Measurements from ENCODE around the gene EFEMP1. TPM values are rescaled to one million over a fixed set of nuclear protein-coding genes. Genes with fewer than 3 reads are reported as not detected.

Gene EFEMP1
- total and polyA plus RNA-seq, 2 of the 13 experiments (the other 11 are each of a cell fraction or from before 2014, with no cell fraction given): not detected

DNA sequence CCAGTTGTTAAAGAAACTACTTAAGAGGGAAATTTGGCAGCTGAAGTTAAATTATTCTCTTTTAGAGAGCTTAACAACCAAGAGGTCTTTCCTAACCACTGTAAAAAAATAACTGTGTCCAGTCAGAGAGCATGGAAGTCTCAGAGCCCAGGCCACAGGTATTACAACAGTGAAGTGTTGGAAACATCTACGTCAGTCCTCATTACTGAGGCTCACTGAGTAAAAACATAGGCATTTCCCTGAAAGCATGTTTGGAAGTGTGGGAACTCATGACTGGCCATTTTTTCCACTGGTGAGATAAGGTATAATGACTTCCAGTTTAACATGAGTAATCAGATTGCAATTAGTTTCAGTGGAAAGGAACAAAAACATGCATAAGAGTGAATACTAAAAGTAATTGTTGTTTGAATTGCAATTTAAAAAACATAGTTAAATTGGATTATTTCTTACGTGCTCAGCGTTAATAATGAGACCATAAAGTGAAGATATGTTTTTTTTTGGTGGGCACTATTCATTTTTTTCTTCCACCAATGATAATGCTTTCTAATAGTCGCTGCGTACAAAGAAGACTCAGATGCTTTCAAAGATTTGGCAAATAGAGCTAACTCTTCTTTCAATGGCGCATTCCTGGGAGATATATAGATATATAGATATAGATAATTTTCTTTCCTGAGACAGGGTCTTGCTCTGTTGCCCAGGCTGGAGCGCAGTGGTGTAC is 60.8 kb downstream of the EFEMP1 start:
- no peak overlapping the region for H3K27ac ChIP-seq (ENCODE audit: extremely low read length, insufficient read depth, low read length)
- WGBS (ENCODE audit: low lambda C conversion rate): 33% methylated on average over 7 of the region's 7 CpGs
- H3K4me1 ChIP-seq (ENCODE audit: insufficient read depth, low read length): no peaks in the 10 kb centered on the region
- H3K9ac ChIP-seq (ENCODE audit: insufficient read depth, low read depth, low read length): no peak overlapping the region
- H3K4me2 ChIP-seq (ENCODE audit: low read depth, low read length): no peak overlapping the region
- DNase-seq (ENCODE audit: low spot score) (no peak), FAIRE-seq (no peak), ATAC-seq (no peak)
- POLR2A ChIA-PET: no interaction called here
- no peaks in the 10 kb centered on the region for H3K9me3 ChIP-seq (ENCODE audit: low read length)
- no peaks in the 10 kb centered on the region for H3K27me3 ChIP-seq (ENCODE audit: control insufficient read depth in 1 of 2, insufficient read depth in 2 of 2, low read length in 2 of 2)
- no peaks in the 10 kb centered on the region for H4K20me1 ChIP-seq (ENCODE audit: insufficient read depth, low read length)
- no TSS peak for BruUV-seq (replicated peaks)
- CTCF ChIA-PET (ENCODE audit: low intra/inter-chr PET ratio, low total read pairs): no interaction called here
- no peaks in the 10 kb centered on the region for H3K36me3 ChIP-seq (replicated peaks in 1 of 2; ENCODE audit: control insufficient read depth in 1 of 2, insufficient read depth in 2 of 2, low read length in 2 of 2)
- TF ChIP-seq NFE2L2 (IDR thresholded peaks at IDR 0.05; ENCODE audit: low read length): peak; percentile 12; the same call in 1 of the 2 replicates
- no peak for TF ChIP-seq MXD1 (CRISPR knock-in tag; IDR thresholded peaks at IDR 0.05)
- no peak overlapping the region for H3K4me3 ChIP-seq (replicated peaks in 1 of 3; ENCODE audit: insufficient read depth in 1 of 3, low read depth in 2 of 3, low read length in 3 of 3)
- H3K79me2 ChIP-seq (ENCODE audit: insufficient read depth, low read length): no peaks in the 10 kb centered on the region
- no peak overlapping the region for H2AFZ ChIP-seq (ENCODE audit: low read length)
- intact Hi-C loops (cut with micrococcal nuclease; ENCODE audit: unreplicated experiment) (no loop called here), in situ Hi-C loops (cut with HindIII; ENCODE audit: extremely low pct_ligation_motif_present, low pct_unique_long_range_greater_than_20kb) (no loop called here)

GRCh38 chr2:55862246-55862645 is 61.3 kb downstream of the EFEMP1 start:
- ATAC-seq: no peak
- ChIA-PET CTCF (ENCODE audit: low intra/inter-chr PET ratio, low total read pairs) (no interaction called here), POLR2A (no interaction called here)

More at GRCh38 chr2:55862246-55862645, 61.3 kb downstream of the EFEMP1 start:
- intact Hi-C loops (cut with micrococcal nuclease; ENCODE audit: unreplicated experiment): no loop called here
- no TSS peak for BruUV-seq (replicated peaks)
- H3K36me3 ChIP-seq (replicated peaks in 1 of 2; ENCODE audit: control insufficient read depth in 1 of 2, insufficient read depth in 2 of 2, low read length in 2 of 2): no peaks in the 10 kb centered on the region
- no peaks in the 10 kb centered on the region for H4K20me1 ChIP-seq (ENCODE audit: insufficient read depth, low read length)
- no peak overlapping the region for H3K4me3 ChIP-seq (replicated peaks in 1 of 3; ENCODE audit: insufficient read depth in 1 of 3, low read depth in 2 of 3, low read length in 3 of 3)
- no peak overlapping the region for H3K4me2 ChIP-seq (ENCODE audit: low read depth, low read length)
- no peak for DNase-seq (ENCODE audit: low spot score)
- H3K9ac ChIP-seq (ENCODE audit: insufficient read depth, low read depth, low read length): no peak overlapping the region
- 3% methylated on average over 3 of the region's 3 CpGs for WGBS (ENCODE audit: low lambda C conversion rate)
- in situ Hi-C loops (cut with HindIII; ENCODE audit: extremely low pct_ligation_motif_present, low pct_unique_long_range_greater_than_20kb): no loop called here
- H2AFZ ChIP-seq (ENCODE audit: low read length): no peak overlapping the region
- TF ChIP-seq CEBPB (IDR thresholded peaks at IDR 0.05; ENCODE audit: borderline replicate concordance, low read depth, low read length) (peak; percentile 47; the same call in 1 of the 2 replicates), ZBTB8A (CRISPR knock-in tag; IDR thresholded peaks at IDR 0.05; ENCODE audit: borderline replicate concordance, low read depth) (no peak)
- H3K27ac ChIP-seq (ENCODE audit: extremely low read length, insufficient read depth, low read length): no peak overlapping the region
- no peak for FAIRE-seq
- H3K4me1 ChIP-seq (ENCODE audit: insufficient read depth, low read length): no peaks in the 10 kb centered on the region
- no peaks in the 10 kb centered on the region for H3K79me2 ChIP-seq (ENCODE audit: insufficient read depth, low read length)
- H3K9me3 ChIP-seq (ENCODE audit: low read length): no peaks in the 10 kb centered on the region
- no peaks in the 10 kb centered on the region for H3K27me3 ChIP-seq (ENCODE audit: control insufficient read depth in 1 of 2, insufficient read depth in 2 of 2, low read length in 2 of 2)
